GM19463 (cell line): ENCODE measurements around the gene CUL7.
A peak's percentile ranks its signal among the peaks of the same experiment; 100 is the strongest.
"Not testable (repeated sequence)": the region's sequence is repeated elsewhere in the genome, so short reads cannot be mapped to it uniquely, and the experiment has no call there.

Experiments
- ATAC-seq: cut with Tn5 transposase; IDR thresholded peaks from one replicate; pipeline ENCODE4 v1.9.1; 2021; ENCODE audit warnings: mild to moderate bottlenecking, moderate library complexity; ENCODE audit not compliant: unreplicated experiment

Gene CUL7

GRCh38 chr6:43050981-43051380, 2.7 kb downstream of the CUL7 start:
- ATAC-seq = no peak

- no peak for ATAC-seq
These were observed 5.7 kb downstream of the CUL7 start for GRCh38 chr6:43047998-43048397.

GRCh38 chr6:43045371-43045930, 8.2 kb downstream of the CUL7 start:
- ATAC-seq = no peak

- ATAC-seq = no peak
These were observed 10.3 kb downstream of the CUL7 start for GRCh38 chr6:43043310-43043709.

GRCh38 chr6:43041475-43041874, 12.2 kb downstream of the CUL7 start:
- ATAC-seq = not testable (repeated sequence)

GRCh38 chr6:43040542-43041257, 13.0 kb downstream of the CUL7 start:
- ATAC-seq = no peak

- ATAC-seq = no peak
These were observed 14.9 kb downstream of the CUL7 start for GRCh38 chr6:43038727-43039126.

GRCh38 chr6:43037706-43038105, 15.9 kb downstream of the CUL7 start:
- no peak for ATAC-seq

GRCh38 chr6:43037197-43037596, 16.5 kb downstream of the CUL7 start:
- no peak for ATAC-seq

GRCh38 chr6:43036712-43037111, 16.9 kb downstream of the CUL7 start:
- no peak for ATAC-seq

- no peak for ATAC-seq
These were observed 18.0 kb downstream of the CUL7 start for GRCh38 chr6:43035495-43036194.

- ATAC-seq = no peak
These were observed 19.5 kb downstream of the CUL7 start for GRCh38 chr6:43034190-43034525.

- no peak for ATAC-seq
These were observed 20.0 kb downstream of the CUL7 start for GRCh38 chr6:43033496-43034189.

GRCh38 chr6:43032326-43032725, 21.3 kb downstream of the CUL7 start:
- ATAC-seq = no peak

GRCh38 chr6:43029120-43029519, 24.5 kb downstream of the CUL7 start:
- no peak for ATAC-seq

- no peak for ATAC-seq
These were observed 27.3 kb downstream of the CUL7 start for GRCh38 chr6:43026365-43026764.

GRCh38 chr6:43024436-43024835, 29.2 kb downstream of the CUL7 start:
- no peak for ATAC-seq

- ATAC-seq = peak; percentile 91
These were observed 32.2 kb downstream of the CUL7 start, which contains the start of gene RRP36 for GRCh38 chr6:43021270-43022047. TSS of gene RRP36 (plus strand) at chr6:43021623. CDS start at chr6:43021655, 32 bp downstream.

- ATAC-seq = no peak
These were observed 32.8 kb downstream of the CUL7 start for GRCh38 chr6:43020847-43021246.

GRCh38 chr6:43020052-43020705, 33.5 kb downstream of the CUL7 start:
- no peak for ATAC-seq
